Fibroblast of the conjunctiva (primary cell): Measurements from ENCODE around the gene CYP8B1.
"Not testable (repeated sequence)": the region's sequence is repeated elsewhere in the genome, so short reads cannot be mapped to it uniquely, and the experiment has no call there.

ENCODE experiments used
- DNase-seq: peaks from one replicate; pipeline ENCODE4 v3.0.0-alpha.2; 2010; ENCODE audit warnings: low read depth

CYP8B1 gene

GRCh38 chr3:42884324-42884723 lies 8.6 kb upstream of the CYP8B1 start:
- DNase-seq = no peak

GRCh38 chr3:42883251-42883930 lies 7.7 kb upstream of the CYP8B1 start:
- not testable (repeated sequence) for DNase-seq

- peak; percentile 78 for DNase-seq
Observed at GRCh38 chr3:42880601-42881451, 5.1 kb upstream of the CYP8B1 start.

GRCh38 chr3:42880183-42880582 lies 4.5 kb upstream of the CYP8B1 start:
- DNase-seq = no peak

GRCh38 chr3:42877881-42878280 lies 2.2 kb upstream of the CYP8B1 start:
- DNase-seq = no peak

DNA sequence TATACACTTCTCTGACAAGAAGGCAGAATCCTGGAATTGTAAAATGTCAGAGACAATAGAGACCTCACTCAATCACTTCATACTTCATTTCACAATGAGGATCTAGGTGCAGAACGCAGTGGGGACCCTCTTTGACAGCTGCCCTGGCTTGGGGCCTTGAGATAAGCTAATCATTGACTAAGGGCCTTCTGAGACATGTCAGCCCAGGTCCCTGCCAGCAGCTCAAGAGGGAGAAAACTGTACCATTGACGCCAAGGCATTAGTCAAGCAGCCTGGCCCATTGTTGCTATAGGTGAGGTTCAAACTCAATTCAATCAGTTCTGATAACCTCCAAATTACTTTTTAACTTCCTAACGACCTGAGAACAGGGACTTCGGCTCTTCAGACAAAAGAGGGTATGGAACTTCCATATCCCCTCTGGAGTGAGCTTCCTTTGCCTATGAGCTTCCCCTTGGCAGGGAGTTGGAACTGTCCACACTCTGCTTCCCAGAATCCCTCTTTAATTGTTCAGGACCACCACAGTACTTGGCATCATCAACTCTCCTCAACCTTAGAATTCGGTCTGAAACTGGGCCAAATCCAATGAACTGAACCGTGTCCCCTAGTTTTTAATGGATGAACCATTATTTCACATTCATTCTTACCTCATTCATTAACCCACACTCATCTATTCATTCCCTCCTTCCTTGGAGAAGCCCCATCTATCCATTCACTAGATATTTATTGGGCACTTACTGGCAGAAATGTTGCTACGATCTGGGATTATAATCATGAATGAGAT lies 1.5 kb upstream of the CYP8B1 start:
- DNase-seq = no peak

- DNase-seq = no peak
Observed at GRCh38 chr3:42876401-42876800, 722 bp upstream of the CYP8B1 start.

GRCh38 chr3:42874749-42875148 lies 930 bp downstream of the CYP8B1 start:
- DNase-seq = no peak

GRCh38 chr3:42873221-42873982 lies 2.3 kb downstream of the CYP8B1 start:
- DNase-seq = no peak

DNA sequence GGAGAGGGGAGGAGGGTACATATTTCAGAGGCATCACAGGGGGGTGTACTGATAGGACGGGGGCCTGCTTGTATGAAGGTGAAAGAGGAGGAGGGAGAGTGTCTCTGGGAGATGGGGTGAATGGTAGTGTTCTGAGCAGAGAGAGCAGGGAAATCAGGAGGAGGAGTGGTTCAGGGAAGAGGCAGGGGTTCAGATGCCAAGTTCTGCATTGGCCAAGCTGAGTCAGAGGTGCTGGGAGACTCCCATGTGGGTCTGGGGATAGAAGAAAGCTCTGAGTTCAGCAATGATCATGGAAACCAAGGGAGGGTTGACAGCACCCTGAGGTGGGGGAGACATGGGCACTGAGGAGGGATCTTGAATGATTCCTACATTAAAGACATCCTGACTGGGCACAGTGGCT lies 3.0 kb downstream of the CYP8B1 start:
- DNase-seq = no peak

- no peak for DNase-seq
Observed at GRCh38 chr3:42871592-42872196, 4.0 kb downstream of the CYP8B1 start.

DNA sequence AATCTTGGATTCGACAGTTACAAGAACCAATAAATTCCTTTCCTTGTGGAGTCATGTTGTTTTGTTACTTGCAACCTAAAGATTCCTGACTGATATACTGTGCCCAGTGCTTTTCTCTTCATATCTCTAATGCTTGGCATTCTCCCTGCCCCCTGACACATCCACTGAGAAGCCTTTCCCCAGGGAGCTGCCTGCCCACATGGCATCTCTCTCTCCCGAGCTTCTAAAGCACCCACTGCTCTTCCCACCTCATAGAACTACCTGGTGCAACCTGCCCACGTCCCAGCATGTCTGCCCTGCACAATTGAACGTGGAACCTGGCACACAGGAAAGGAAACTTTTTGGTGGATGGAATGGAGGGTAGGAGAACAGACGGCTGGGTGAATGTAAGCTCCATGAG lies 6.8 kb downstream of the CYP8B1 start:
- no peak for DNase-seq

DNA sequence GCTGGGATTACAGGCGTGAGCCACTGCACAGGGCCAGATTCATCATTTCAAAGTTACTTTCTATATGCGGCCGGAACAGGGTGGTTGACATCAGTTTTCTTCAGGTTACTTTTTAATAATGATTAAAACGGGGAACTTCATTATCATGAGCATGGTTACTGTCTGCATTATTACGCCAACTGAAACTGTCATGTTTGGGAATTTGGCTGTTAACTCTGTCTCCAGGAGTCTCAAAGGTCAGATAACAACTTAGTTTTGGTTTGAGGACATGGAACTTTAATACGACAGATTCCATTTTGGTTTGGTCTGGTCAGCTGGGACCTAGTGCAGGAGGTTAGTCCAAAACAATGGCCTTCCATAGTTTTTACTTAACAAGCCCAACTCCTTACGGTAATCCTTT lies 8.5 kb downstream of the CYP8B1 start:
- no peak for DNase-seq

GRCh38 chr3:42865256-42865655 lies 10.4 kb downstream of the CYP8B1 start:
- DNase-seq = no peak

DNA sequence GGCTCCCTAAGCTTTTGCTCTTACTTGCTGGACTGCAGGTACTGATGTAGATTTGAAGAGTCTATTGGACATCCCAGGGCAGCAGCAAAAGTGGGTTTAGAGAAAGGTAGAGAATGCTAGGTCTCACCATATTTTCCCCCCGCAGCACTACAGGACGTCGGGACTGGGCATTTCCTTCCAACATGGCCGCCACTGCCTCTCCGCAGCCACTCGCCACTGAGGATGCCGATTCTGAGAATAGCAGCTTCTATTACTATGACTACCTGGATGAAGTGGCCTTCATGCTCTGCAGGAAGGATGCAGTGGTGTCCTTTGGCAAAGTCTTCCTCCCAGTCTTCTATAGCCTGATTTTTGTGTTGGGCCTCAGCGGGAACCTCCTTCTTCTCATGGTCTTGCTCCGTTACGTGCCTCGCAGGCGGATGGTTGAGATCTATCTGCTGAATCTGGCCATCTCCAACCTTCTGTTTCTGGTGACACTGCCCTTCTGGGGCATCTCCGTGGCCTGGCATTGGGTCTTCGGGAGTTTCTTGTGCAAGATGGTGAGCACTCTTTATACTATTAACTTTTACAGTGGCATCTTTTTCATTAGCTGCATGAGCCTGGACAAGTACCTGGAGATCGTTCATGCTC lies 11.2 kb downstream of the CYP8B1 start:
- no peak for DNase-seq

- DNase-seq = no peak
Observed at GRCh38 chr3:42856544-42856943, 19.1 kb downstream of the CYP8B1 start.

GRCh38 chr3:42855547-42856380 lies 19.9 kb downstream of the CYP8B1 start:
- DNase-seq = no peak

- DNase-seq = no peak
Observed at GRCh38 chr3:42855219-42855546, 20.5 kb downstream of the CYP8B1 start.

- DNase-seq = no peak
Observed at GRCh38 chr3:42853739-42854302, 21.9 kb downstream of the CYP8B1 start.

DNA sequence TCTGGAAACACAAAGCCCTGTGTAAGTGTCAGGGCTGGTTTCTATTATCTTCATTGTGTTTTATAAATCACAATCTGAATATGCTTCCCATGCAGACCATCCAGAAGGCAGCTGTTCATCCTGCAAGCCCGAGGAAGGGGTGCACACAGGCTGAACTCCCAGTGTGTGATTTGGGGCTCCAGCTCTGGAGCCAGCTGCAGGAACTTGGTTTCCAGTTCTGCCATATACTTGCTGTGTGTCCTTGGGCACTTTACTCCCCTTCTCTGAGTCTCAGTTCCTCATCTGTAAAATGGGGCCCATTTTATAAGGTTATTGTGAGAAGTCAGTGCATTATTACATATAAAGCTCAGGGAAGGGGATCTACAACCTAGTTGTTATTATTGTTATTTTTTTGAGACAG lies 22.6 kb downstream of the CYP8B1 start:
- DNase-seq = no peak
